ENCODE results near the gene SSX2IP.
"Not testable (repeated sequence)": the region's sequence is repeated elsewhere in the genome, so short reads cannot be mapped to it uniquely, and the experiment has no call there.

Gene SSX2IP

GRCh38 chr1:84675631-84676030, 14.6 kb downstream of the SSX2IP start:
- no peak for DNase-seq (ENCODE audit: low spot score)

- peak; percentile 7 for DNase-seq (ENCODE audit: low spot score)
Observed at GRCh38 chr1:84675106-84675505, 15.2 kb downstream of the SSX2IP start.

GRCh38 chr1:84674705-84675104, 15.6 kb downstream of the SSX2IP start:
- no peak for DNase-seq (ENCODE audit: low spot score)

GRCh38 chr1:84674021-84674420, 16.2 kb downstream of the SSX2IP start:
- DNase-seq (ENCODE audit: low spot score): no peak

GRCh38 chr1:84672080-84672854, 18.0 kb downstream of the SSX2IP start:
- no peak for DNase-seq (ENCODE audit: low spot score)

- DNase-seq (ENCODE audit: low spot score): no peak
Observed at GRCh38 chr1:84669831-84670230, 20.4 kb downstream of the SSX2IP start.

GRCh38 chr1:84668185-84668584, 22.1 kb downstream of the SSX2IP start:
- DNase-seq (ENCODE audit: low spot score): peak; percentile 12

GRCh38 chr1:84665703-84666317, 24.5 kb downstream of the SSX2IP start:
- DNase-seq (ENCODE audit: low spot score): no peak

GRCh38 chr1:84653130-84653677, 37.1 kb downstream of the SSX2IP start:
- DNase-seq (ENCODE audit: low spot score): peak; percentile 51

GRCh38 chr1:84644472-84644871, 45.8 kb downstream of the SSX2IP start:
- no peak for DNase-seq (ENCODE audit: low spot score)

- DNase-seq (ENCODE audit: low spot score): no peak
Observed at GRCh38 chr1:84643183-84643582, 47.1 kb downstream of the SSX2IP start.

- DNase-seq (ENCODE audit: low spot score): no peak
Observed at GRCh38 chr1:84642774-84643173, 47.5 kb downstream of the SSX2IP start.

GRCh38 chr1:84639731-84640130, 50.5 kb downstream of the SSX2IP start:
- DNase-seq (ENCODE audit: low spot score): not testable (repeated sequence)

- DNase-seq (ENCODE audit: low spot score): no peak
Observed at GRCh38 chr1:84635429-84635828, 54.8 kb downstream of the SSX2IP start.

- DNase-seq (ENCODE audit: low spot score): no peak
Observed at GRCh38 chr1:84634536-84635205, 55.6 kb downstream of the SSX2IP start.

- peak; percentile 64 for DNase-seq (ENCODE audit: low spot score)
Observed at GRCh38 chr1:84632673-84633434, 57.4 kb downstream of the SSX2IP start.

- DNase-seq (ENCODE audit: low spot score): no peak
Observed at GRCh38 chr1:84632137-84632536, 58.1 kb downstream of the SSX2IP start.

- DNase-seq (ENCODE audit: low spot score): no peak
Observed at GRCh38 chr1:84624876-84625275, 65.4 kb downstream of the SSX2IP start.

GRCh38 chr1:84621553-84621952, 68.7 kb downstream of the SSX2IP start:
- DNase-seq (ENCODE audit: low spot score): no peak

- DNase-seq (ENCODE audit: low spot score): peak; percentile 88
Observed at GRCh38 chr1:84620720-84621313, 69.4 kb downstream of the SSX2IP start.

- DNase-seq (ENCODE audit: low spot score): peak; percentile 68
Observed at GRCh38 chr1:84619383-84620102, 70.7 kb downstream of the SSX2IP start.
